GM19452 (cell line): ENCODE results near the gene MTAP.

ENCODE experiments used
- ATAC-seq: cut with Tn5 transposase; IDR thresholded peaks from one replicate; pipeline ENCODE4 v1.9.1; 2021; ENCODE audit not compliant: unreplicated experiment

MTAP gene

DNA sequence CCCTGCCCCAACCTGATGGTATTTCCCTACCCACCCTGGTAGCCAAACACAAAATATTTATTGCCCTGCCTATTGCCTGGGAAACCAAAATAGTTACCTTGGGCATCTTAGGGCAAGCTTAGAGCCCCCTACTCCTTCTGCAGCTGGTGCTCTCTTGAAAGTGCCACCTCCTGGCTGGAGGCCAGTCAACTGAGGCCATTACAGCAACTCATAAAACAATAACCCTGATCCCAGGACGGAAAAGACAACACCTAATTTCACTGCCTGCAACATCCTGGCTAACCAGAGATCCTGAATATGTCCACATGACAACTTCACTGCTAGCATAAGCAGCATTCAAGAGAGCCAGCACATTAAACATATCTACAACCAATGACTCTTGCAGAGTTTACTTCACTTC lies 38.7 kb downstream of the MTAP start:
- no peak for ATAC-seq

DNA sequence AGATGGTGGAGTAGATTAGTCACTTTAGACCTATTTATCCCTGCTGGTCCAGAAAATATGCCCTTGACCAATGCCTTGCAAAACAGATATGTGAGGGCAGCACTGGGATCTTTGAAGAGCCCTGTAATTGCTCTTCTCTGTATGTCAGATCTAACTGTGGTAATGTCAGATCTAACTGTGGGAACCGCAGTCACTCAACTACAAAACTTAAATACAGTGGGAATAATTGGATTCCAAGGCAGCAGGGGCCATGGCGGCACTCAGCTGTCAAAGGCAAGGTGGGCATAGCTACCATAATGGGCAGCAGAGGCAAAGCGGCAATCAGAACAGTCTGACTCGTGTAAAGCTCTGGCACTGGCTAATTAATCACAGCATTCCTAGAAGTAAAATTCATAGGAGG lies 46.2 kb downstream of the MTAP start:
- ATAC-seq: no peak

- peak; percentile 99 for ATAC-seq
Measured at GRCh38 chr9:21852754-21853153, 50.3 kb downstream of the MTAP start.

- no peak for ATAC-seq
Measured at GRCh38 chr9:21853414-21853813, 51.0 kb downstream of the MTAP start.

DNA sequence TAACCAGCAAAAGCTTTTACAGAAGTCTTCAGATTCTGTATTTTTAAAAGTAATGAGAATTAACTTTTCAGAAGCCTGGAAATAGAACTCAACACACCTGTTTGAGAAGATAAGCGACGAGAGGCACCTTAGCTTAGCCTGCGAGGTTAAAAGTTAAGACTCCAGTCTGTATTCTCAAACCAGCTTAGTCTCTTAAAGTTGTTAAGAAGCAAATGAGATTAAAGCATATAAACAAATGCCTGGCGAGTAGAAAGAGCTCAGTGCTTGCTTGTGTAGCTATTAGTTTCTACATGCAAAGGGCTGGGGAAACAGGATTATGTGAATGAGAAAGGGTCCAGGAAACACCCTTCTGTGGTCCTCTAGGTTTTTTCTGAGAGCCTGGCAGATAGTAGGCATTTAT lies 51.7 kb downstream of the MTAP start:
- no peak for ATAC-seq

DNA sequence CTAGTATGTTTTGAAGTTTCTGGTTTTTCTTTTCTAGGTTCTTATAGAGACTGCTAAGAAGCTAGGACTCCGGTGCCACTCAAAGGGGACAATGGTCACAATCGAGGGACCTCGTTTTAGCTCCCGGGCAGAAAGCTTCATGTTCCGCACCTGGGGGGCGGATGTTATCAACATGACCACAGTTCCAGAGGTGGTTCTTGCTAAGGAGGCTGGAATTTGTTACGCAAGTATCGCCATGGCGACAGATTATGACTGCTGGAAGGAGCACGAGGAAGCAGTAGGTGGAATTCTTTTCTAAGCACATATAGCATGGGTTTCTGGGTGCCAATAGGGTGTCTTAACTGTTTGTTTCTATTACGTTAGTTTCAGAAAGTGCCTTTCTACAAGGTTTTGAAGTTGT lies 52.2 kb downstream of the MTAP start:
- ATAC-seq: no peak

GRCh38 chr9:21856301-21857094 lies 54.1 kb downstream of the MTAP start:
- no peak for ATAC-seq

DNA sequence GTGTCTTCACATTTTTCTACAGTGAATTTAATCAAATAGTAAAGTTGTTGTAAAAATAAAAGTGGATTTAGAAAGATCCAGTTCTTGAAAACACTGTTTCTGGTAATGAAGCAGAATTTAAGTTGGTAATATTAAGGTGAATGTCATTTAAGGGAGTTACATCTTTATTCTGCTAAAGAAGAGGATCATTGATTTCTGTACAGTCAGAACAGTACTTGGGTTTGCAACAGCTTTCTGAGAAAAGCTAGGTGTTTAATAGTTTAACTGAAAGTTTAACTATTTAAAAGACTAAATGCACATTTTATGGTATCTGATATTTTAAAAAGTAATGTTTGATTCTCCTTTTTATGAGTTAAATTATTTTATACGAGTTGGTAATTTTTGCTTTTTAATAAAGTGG lies 60.4 kb downstream of the MTAP start:
- ATAC-seq: no peak

- no peak for ATAC-seq
Measured at GRCh38 chr9:21864505-21864904, 62.1 kb downstream of the MTAP start.

GRCh38 chr9:21866302-21866701 lies 63.9 kb downstream of the MTAP start:
- no peak for ATAC-seq

- no peak for ATAC-seq
Measured at GRCh38 chr9:21871256-21871975, 69.0 kb downstream of the MTAP start.

DNA sequence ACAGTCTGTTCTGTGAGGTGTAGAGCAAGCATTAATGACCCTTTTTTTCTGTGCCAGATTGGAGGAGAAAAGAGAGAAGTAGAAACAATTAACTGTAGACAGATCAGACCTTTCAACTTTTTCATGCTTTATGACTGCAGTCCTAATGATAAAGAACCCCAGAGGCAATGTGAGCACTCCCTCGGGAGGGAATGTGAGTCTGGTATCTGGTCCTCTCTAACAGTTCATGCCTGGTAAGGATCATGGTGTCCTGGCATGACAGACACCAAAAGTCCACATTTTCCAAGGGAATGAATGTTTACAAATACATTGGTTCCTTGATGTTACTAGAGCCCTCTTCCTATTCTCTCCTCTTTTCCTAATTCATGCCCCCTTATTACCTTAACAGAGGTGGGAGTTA lies 70.3 kb downstream of the MTAP start:
- ATAC-seq: no peak

- ATAC-seq: no peak
Measured at GRCh38 chr9:21873540-21874221, 71.2 kb downstream of the MTAP start.

DNA sequence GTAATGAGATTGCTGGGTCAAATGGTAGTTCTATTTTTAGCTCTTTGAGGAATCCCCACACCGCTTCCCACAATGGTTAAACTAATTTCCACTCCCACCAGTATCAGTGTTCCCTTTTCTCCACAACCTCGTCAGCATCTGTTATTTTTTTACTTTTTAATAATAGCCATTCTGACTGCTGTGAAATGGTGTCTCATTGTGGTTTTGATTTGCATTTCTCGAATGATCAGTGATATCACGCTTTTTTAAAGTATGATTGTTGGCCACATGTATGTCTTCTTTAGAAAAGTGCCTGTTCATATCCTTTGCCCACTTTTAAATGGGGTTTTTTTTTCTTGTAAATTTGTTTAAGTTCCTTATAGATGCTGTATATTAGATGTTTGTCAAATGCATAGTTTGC lies 73.5 kb downstream of the MTAP start:
- no peak for ATAC-seq

DNA sequence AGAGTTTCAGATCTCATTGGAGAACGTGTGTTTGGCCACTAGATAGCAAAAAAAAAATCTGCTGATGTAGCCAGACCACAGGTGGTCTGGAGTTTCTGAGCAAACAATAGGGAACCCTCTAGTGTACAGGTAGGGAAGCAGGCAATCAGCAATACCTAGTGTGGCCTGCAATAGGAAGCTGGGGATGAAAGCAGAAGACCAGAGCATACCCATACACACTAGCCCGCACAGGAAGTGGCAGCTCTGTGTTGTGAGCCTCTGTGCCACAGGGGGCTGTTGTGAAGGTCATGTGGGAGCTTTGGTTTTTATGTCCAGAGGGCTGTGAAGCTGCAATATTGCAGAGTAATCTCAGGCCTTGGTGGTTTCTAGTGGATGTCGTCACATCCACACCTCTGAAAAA lies 81.2 kb downstream of the MTAP start:
- ATAC-seq: peak; percentile 82

GRCh38 chr9:21889673-21890072 lies 87.2 kb downstream of the MTAP start:
- no peak for ATAC-seq

DNA sequence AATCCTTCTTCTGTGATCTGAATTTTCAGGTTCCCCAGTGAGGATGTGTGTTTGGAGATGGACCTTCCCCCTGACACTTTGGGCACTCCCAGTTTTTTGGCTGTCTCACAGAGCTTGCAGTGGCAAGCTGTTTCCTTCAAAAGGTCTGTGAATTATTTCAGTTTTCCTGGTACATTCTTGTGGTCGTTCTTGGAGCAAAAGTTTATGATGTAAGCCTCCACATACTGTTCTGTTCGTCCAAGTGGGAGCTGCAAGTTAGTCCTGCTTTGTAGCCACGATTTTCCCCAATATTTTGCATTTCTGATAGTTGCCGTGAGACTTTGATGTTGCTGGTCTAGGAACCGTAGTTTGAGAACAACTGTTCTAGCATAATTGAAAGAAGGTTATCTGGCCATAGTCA lies 88.3 kb downstream of the MTAP start:
- no peak for ATAC-seq

DNA sequence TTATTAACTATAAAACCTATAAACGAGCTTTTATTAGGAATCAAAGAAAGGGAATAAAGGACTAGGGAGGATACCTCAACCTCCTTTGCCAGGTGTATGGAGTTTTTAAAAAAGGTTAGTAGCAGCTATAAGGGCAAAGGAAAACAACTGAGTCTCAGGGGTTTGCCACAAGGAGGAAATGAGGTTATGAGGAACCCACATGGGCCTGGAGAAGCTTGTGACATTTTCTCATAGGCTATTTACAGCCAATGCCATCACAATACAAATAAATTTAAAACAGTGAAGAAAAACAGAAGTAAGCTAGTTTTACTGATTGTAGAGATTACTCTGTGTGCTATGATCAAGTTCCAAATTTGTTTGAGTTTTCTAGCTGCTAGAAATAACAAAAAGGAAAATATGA lies 99.1 kb downstream of the MTAP start:
- ATAC-seq: no peak

- no peak for ATAC-seq
Measured at GRCh38 chr9:21902136-21902535, 99.7 kb downstream of the MTAP start.

DNA sequence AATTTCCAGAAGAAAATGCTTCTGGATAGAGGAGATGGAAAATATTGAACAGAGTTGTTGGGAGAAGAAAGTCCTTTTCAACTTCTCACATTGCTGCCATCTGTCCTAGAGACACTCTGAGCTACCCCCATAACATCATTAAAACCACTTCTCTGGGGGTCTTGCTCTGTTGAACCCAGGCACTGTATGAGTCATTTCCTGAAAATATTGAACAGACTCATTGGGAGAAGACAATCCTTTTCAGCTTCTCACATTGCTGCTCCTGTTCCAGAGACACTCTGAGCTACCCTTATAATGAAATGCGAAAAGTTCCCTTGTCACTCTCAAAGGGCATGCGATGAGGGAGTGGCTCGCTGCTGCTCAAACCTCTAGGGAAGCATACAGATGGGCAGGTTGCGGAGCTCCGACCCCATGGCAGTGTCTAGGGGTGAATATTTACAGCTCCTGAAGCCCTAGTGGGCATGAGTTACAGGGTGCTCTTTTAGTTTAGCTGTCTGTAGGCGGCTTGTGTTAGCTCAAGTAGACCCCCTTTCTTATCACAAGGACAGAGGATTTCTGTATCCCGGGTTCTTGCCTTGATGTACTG lies 101.0 kb downstream of the MTAP start:
- ATAC-seq: no peak

DNA sequence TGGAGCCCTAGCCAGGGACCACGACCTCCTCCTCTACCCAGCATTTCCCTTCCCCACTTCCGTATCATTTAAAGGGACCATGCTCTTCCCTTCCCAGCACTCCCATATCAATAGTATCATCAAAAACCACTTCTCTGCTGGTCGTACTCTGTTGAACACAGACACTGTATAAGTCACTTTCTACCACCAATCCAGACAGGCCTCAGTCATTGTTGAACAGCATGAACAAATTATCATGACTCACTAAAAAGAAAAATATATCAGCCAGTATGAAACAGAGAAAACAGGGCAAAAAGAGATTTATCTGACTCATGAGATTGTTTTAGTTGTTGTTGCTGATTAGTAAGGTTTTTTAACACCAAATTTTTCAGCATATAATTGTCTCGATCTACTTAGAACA lies 101.9 kb downstream of the MTAP start:
- ATAC-seq: no peak

DNA sequence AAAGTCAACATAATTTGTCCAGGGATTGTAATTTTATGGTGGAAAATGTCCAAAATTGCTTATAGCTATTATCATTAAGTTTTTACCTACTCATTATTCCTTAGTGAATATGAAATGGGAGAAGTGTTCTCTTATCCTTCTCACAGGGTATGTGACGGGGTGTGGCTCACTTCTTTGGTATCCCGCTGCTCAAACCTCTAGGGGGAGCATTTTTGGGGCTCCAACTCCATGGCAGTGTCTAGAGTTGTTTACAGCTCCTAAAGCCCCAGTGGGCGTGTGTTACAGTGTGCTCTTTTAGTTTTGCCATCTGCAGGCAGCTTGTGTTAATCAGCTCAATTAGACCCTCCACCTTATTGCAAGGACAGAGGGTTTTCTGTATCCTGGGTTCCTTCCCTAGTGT lies 102.3 kb downstream of the MTAP start:
- ATAC-seq: no peak
